Measurements from ENCODE around the gene WFDC2. TPM values are rescaled to one million over a fixed set of nuclear protein-coding genes. Genes with fewer than 3 reads are reported as not detected.

The WFDC2 gene
- not detected for polyA plus RNA-seq

- peaks cover 0 to 8% of the 10 kb centered on the region in 2 donors for H3K4me1 Mint-ChIP-seq
- DNase-seq = no peak
- no peaks in the 10 kb centered on the region for H3K36me3 Mint-ChIP-seq
- peaks cover 12 to 31% (median 15%) of the 10 kb centered on the region in 3 donors for H3K27me3 Mint-ChIP-seq (ENCODE audit: low read depth in 3 of 3)
- H3K9me3 Mint-ChIP-seq = no peaks in the 10 kb centered on the region
- H3K4me3 Mint-ChIP-seq = peak within 1 kb of the TSS in 4 of 5 donors; percentile 12 to 55 (median 39)
- H3K27ac Mint-ChIP-seq = no peak within 1 kb of the TSS
Observed at GRCh38 chr20:45469336-45470261, at the start of gene WFDC2. Gene WFDC2 (plus strand): TSS chr20:45469753. CDS start chr20:45469782, 29 bp downstream.

- Mint-ChIP-seq H3K36me3 (peaks cover 10 to 42% (median 33%) of the 10 kb centered on the region in 3 donors), H3K4me1 (peaks cover 31 to 44% of the 10 kb centered on the region in 2 donors), H3K4me3 (peak overlapping the region in 1 of 5 donors; percentile 32), H3K9me3 (no peaks in the 10 kb centered on the region), H3K27me3 (ENCODE audit: low read depth in 3 of 3) (peaks cover 3 to 9% (median 7%) of the 10 kb centered on the region in 3 donors), H3K27ac (peak overlapping the region in 2 of 6 donors; percentile 27 to 62)
- no peak for DNase-seq
Observed at GRCh38 chr20:45420125-45420524, 49.4 kb upstream of the WFDC2 start.

GRCh38 chr20:45423700-45424099, 45.9 kb upstream of the WFDC2 start:
- H3K9me3 Mint-ChIP-seq = no peaks in the 10 kb centered on the region
- no peak overlapping the region for H3K4me3 Mint-ChIP-seq
- peaks cover 0 to 9% of the 10 kb centered on the region in 2 donors for H3K4me1 Mint-ChIP-seq
- peaks cover 15 to 55% (median 37%) of the 10 kb centered on the region in 3 donors for H3K36me3 Mint-ChIP-seq
- H3K27me3 Mint-ChIP-seq (ENCODE audit: low read depth in 3 of 3) = peaks cover 0 to 3% (median 0%) of the 10 kb centered on the region in 3 donors
- no peak for DNase-seq
- H3K27ac Mint-ChIP-seq = no peak overlapping the region

GRCh38 chr20:45425561-45425960, 44.0 kb upstream of the WFDC2 start:
- H3K27ac Mint-ChIP-seq = no peak overlapping the region
- H3K4me1 Mint-ChIP-seq = no peaks in the 10 kb centered on the region
- no peaks in the 10 kb centered on the region for H3K27me3 Mint-ChIP-seq (ENCODE audit: low read depth in 3 of 3)
- H3K9me3 Mint-ChIP-seq = no peaks in the 10 kb centered on the region
- peaks cover 15 to 47% (median 24%) of the 10 kb centered on the region in 3 donors for H3K36me3 Mint-ChIP-seq
- no peak overlapping the region for H3K4me3 Mint-ChIP-seq
- DNase-seq = no peak

GRCh38 chr20:45426320-45427016, 43.1 kb upstream of the WFDC2 start:
- H3K27me3 Mint-ChIP-seq (ENCODE audit: low read depth in 3 of 3) = no peaks in the 10 kb centered on the region
- H3K27ac Mint-ChIP-seq = peak overlapping the region in 2 of 6 donors; percentile 26 to 56
- H3K4me3 Mint-ChIP-seq = no peak overlapping the region
- H3K36me3 Mint-ChIP-seq = peaks cover 15 to 44% (median 19%) of the 10 kb centered on the region in 3 donors
- peaks cover 1% of the 10 kb centered on the region in 2 donors for H3K4me1 Mint-ChIP-seq
- no peak for DNase-seq
- no peaks in the 10 kb centered on the region for H3K9me3 Mint-ChIP-seq

- peak overlapping the region; percentile 31 to 65 (median 51) for H3K27ac Mint-ChIP-seq
- H3K4me3 Mint-ChIP-seq = no peak overlapping the region
- peaks cover 11 to 37% (median 16%) of the 10 kb centered on the region in 3 donors for H3K36me3 Mint-ChIP-seq
- no peaks in the 10 kb centered on the region for H3K27me3 Mint-ChIP-seq (ENCODE audit: low read depth in 3 of 3)
- H3K4me1 Mint-ChIP-seq = peaks cover 12% of the 10 kb centered on the region in 2 donors
- DNase-seq = no peak
- H3K9me3 Mint-ChIP-seq = no peaks in the 10 kb centered on the region
Observed at GRCh38 chr20:45427236-45428149, 42.1 kb upstream of the WFDC2 start.

GRCh38 chr20:45429618-45430017, 39.9 kb upstream of the WFDC2 start:
- H3K27me3 Mint-ChIP-seq (ENCODE audit: low read depth in 3 of 3) = no peaks in the 10 kb centered on the region
- H3K36me3 Mint-ChIP-seq = peaks cover 8 to 27% (median 13%) of the 10 kb centered on the region in 3 donors
- H3K4me1 Mint-ChIP-seq = peaks cover 25 to 27% of the 10 kb centered on the region in 2 donors
- no peak for DNase-seq
- no peaks in the 10 kb centered on the region for H3K9me3 Mint-ChIP-seq
- H3K27ac Mint-ChIP-seq = no peak overlapping the region
- H3K4me3 Mint-ChIP-seq = no peak overlapping the region

- Mint-ChIP-seq H3K27me3 (ENCODE audit: low read depth in 3 of 3) (no peaks in the 10 kb centered on the region), H3K36me3 (peaks cover 5 to 13% (median 6%) of the 10 kb centered on the region in 3 donors), H3K9me3 (no peaks in the 10 kb centered on the region), H3K27ac (peak overlapping the region; percentile 67 to 91 (median 85)), H3K4me3 (peak overlapping the region; percentile 41 to 66 (median 63)), H3K4me1 (peaks cover 35 to 48% of the 10 kb centered on the region in 2 donors)
- DNase-seq = peak; percentile 57 to 63 (median 57)
Observed at GRCh38 chr20:45432294-45432693, 37.3 kb upstream of the WFDC2 start.

GRCh38 chr20:45433316-45433715, 36.2 kb upstream of the WFDC2 start:
- Mint-ChIP-seq H3K36me3 (peaks cover 0 to 4% (median 4%) of the 10 kb centered on the region in 3 donors), H3K4me1 (peaks cover 35 to 48% of the 10 kb centered on the region in 2 donors), H3K27ac (peak overlapping the region; percentile 11 to 85 (median 73)), H3K4me3 (peak overlapping the region in 3 of 5 donors; percentile 24 to 63 (median 36)), H3K9me3 (no peaks in the 10 kb centered on the region), H3K27me3 (ENCODE audit: low read depth in 3 of 3) (no peaks in the 10 kb centered on the region)
- no peak for DNase-seq

GRCh38 chr20:45433976-45434375, 35.6 kb upstream of the WFDC2 start:
- H3K36me3 Mint-ChIP-seq = peaks cover 0 to 4% (median 3%) of the 10 kb centered on the region in 3 donors
- H3K27ac Mint-ChIP-seq = peak overlapping the region in 3 of 6 donors; percentile 53 to 76 (median 71)
- no peaks in the 10 kb centered on the region for H3K9me3 Mint-ChIP-seq
- peak overlapping the region in 1 of 5 donors; percentile 30 for H3K4me3 Mint-ChIP-seq
- H3K4me1 Mint-ChIP-seq = peaks cover 35 to 48% of the 10 kb centered on the region in 2 donors
- H3K27me3 Mint-ChIP-seq (ENCODE audit: low read depth in 3 of 3) = no peaks in the 10 kb centered on the region
- DNase-seq = no peak

GRCh38 chr20:45436732-45437485, 32.6 kb upstream of the WFDC2 start:
- peak overlapping the region; percentile 86 to 90 (median 89) for H3K4me3 Mint-ChIP-seq
- peaks cover 30 to 42% of the 10 kb centered on the region in 2 donors for H3K4me1 Mint-ChIP-seq
- peaks cover 0 to under 1% (median 0%) of the 10 kb centered on the region in 3 donors for H3K27me3 Mint-ChIP-seq (ENCODE audit: low read depth in 3 of 3)
- peak; percentile 84 to 86 (median 85) for DNase-seq
- peak overlapping the region; percentile 86 to 92 (median 89) for H3K27ac Mint-ChIP-seq
- H3K36me3 Mint-ChIP-seq = peaks cover 0 to 4% (median 0%) of the 10 kb centered on the region in 3 donors
- H3K9me3 Mint-ChIP-seq = no peaks in the 10 kb centered on the region

- Mint-ChIP-seq H3K36me3 (no peaks in the 10 kb centered on the region), H3K9me3 (no peaks in the 10 kb centered on the region), H3K4me1 (peaks cover 23 to 30% of the 10 kb centered on the region in 2 donors), H3K27me3 (ENCODE audit: low read depth in 3 of 3) (peaks cover 0 to 5% (median 1%) of the 10 kb centered on the region in 3 donors), H3K4me3 (no peak overlapping the region), H3K27ac (no peak overlapping the region)
- no peak for DNase-seq
Observed at GRCh38 chr20:45440424-45440823, 29.1 kb upstream of the WFDC2 start.
